GM23338 (cell line): Measurements from ENCODE around the gene CRACDL.

ENCODE experiments used
- CREB1 ChIP-seq: fragments of 250-450 bp; sonication (Bioruptor Pico); IDR thresholded peaks from 2 replicates; pipeline ENCODE4 v1.5.0; 2020; ENCODE audit warnings: low read depth, mild to moderate bottlenecking, moderate library complexity
- EZH2 ChIP-seq: fragments of 200-600 bp; sonication (generic); IDR thresholded peaks from one replicate; pipeline ENCODE4 v1.8.0; 2017; ENCODE audit warnings: antibody characterized with exemption, mild to moderate bottlenecking, low read depth; ENCODE audit not compliant: unreplicated experiment
- EZH2phosphoT487 ChIP-seq: fragments of 200-600 bp; sonication (generic); IDR thresholded peaks from one replicate; pipeline ENCODE4 v1.8.1; 2018; ENCODE audit warnings: antibody characterized with exemption; ENCODE audit not compliant: unreplicated experiment
- JUNB ChIP-seq: IDR thresholded peaks from one replicate; pipeline ENCODE4 v1.6.1; 2016; ENCODE audit warnings: antibody characterized with exemption; ENCODE audit not compliant: unreplicated experiment
- NANOG ChIP-seq: IDR thresholded peaks from 2 replicates; pipeline ENCODE4 v1.6.1; 2016; ENCODE audit warnings: antibody characterized with exemption, borderline replicate concordance
- POLR2AphosphoS5 ChIP-seq: IDR thresholded peaks from 2 replicates; pipeline ENCODE4 v1.6.1; 2016; ENCODE audit warnings: antibody characterized with exemption, low read depth
- REST ChIP-seq: IDR thresholded peaks from one replicate; pipeline ENCODE4 v1.6.1; 2018; ENCODE audit warnings: antibody characterized with exemption; ENCODE audit not compliant: unreplicated experiment
- STAT1 ChIP-seq: IDR thresholded peaks from one replicate; pipeline ENCODE4 v1.6.1; 2016; ENCODE audit warnings: antibody characterized with exemption; ENCODE audit not compliant: unreplicated experiment
- ZNF331 ChIP-seq: fragments of 250-450 bp; sonication (Bioruptor Pico); IDR thresholded peaks from 2 replicates; pipeline ENCODE4 v1.5.0; 2020; ENCODE audit warnings: low read depth, mild to moderate bottlenecking, moderate library complexity
- TF ChIP-seq, protein P1 (sequence below), 2 experiments: fragments of 200-600 bp in 1 of 2; sonication (generic) in 1 of 2; conservative IDR thresholded peaks; 2 replicates each; pipeline versions ENCODE4 v1.5.1 to v1.6.1; 2016 to 2017; ENCODE audit warnings: antibody characterized with exemption in 2 of 2, low read depth in 2 of 2, mild to moderate bottlenecking in 2 of 2, moderate library complexity in 1 of 2

DNA sequence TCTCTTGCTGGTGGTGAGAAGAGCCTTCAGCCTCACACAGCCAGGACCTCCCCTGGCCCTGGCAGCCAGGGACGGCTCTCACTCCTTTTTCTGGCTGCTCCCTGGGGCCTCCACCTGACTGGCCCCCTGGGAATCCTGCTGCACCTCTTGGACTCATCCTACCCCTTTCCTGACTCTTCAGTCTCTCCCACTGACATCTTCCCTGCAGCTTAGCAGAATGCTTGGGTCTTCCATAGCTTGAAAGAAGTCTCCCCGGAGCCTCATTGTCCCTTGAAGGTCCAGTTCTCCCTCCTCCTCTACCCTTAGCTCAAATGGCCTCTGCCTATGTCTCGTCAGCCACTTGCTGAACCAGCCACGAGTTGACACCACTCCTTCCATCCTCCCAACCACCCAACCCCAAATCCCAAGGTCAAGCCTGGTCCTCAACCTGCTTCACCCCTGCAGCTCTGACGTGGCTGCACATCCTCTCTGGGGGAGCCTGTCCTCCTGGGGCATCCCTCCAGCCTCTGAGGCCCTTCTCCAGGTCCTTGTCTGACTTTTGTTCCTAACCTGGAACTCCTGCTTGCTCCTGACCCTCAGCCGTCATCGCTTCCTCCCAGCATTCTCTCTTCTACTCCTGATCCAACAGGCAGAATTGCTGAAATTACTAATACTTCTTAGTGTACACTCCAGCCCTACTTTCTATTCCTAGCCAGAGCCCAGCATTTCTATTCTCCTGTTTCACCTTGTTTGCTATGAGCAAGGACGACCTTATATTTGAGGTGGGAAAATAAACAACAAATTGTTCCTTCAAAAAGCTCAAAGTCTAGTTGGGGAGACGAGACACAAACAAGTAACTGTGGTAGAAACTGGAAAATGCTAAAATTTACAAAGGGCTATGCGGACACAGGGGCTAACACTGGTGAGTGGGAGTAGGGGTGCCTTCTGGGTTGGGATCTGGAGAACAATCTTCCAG lies 136.4 kb downstream of the CRACDL start:
- TF ChIP-seq, protein P1, sequence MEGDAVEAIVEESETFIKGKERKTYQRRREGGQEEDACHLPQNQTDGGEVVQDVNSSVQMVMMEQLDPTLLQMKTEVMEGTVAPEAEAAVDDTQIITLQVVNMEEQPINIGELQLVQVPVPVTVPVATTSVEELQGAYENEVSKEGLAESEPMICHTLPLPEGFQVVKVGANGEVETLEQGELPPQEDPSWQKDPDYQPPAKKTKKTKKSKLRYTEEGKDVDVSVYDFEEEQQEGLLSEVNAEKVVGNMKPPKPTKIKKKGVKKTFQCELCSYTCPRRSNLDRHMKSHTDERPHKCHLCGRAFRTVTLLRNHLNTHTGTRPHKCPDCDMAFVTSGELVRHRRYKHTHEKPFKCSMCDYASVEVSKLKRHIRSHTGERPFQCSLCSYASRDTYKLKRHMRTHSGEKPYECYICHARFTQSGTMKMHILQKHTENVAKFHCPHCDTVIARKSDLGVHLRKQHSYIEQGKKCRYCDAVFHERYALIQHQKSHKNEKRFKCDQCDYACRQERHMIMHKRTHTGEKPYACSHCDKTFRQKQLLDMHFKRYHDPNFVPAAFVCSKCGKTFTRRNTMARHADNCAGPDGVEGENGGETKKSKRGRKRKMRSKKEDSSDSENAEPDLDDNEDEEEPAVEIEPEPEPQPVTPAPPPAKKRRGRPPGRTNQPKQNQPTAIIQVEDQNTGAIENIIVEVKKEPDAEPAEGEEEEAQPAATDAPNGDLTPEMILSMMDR (conservative IDR thresholded peaks at IDR 0.05; ENCODE audit: low read depth in 2 of 2): no peak
- TF ChIP-seq POLR2AphosphoS5 (no peak), EZH2 (no peak), JUNB (no peak), REST (no peak), EZH2phosphoT487 (no peak), NANOG (no peak), CREB1 (no peak), STAT1 (no peak), ZNF331 (CRISPR knock-in tag) (no peak)
